AG04450 (cell line): ENCODE results near the gene CRYBB2. TPM values are rescaled to one million over a fixed set of nuclear protein-coding genes. Genes with fewer than 3 reads are reported as not detected.
A peak's percentile ranks its signal among the peaks of the same experiment; 100 is the strongest.
"Not testable (repeated sequence)": the region's sequence is repeated elsewhere in the genome, so short reads cannot be mapped to it uniquely, and the experiment has no call there.

Experiments used
- CTCF ChIA-PET: fragments of 300-600, 350-600 bp; formaldehyde crosslinking; extraction: SDS; loops from one replicate; lab custom pipeline; 2022; ENCODE audit warnings: antibody characterized with exemption, inconsistent platforms; lab: Charles Lee
- POLR2A ChIA-PET: fragments of 350-600 bp; formaldehyde crosslinking; extraction: SDS; loops from one replicate; lab custom pipeline; 2021; ENCODE audit warnings: antibody characterized with exemption, inconsistent platforms; lab: Yijun Ruan, JAX
- DNase-seq: peaks from one replicate; pipeline ENCODE4 v3.0.0-alpha.2; 2011; ENCODE audit warnings: low read depth, low spot score
- H3K27ac ChIP-seq: one replicate; pipeline ENCODE4 v1.5.1; 2012; ENCODE audit warnings: low read depth, low read length, control low read depth
- H3K27me3 ChIP-seq: one replicate; pipeline ENCODE4 v1.6.0; 2012; ENCODE audit warnings: low read length; ENCODE audit not compliant: control insufficient read depth, insufficient read depth
- H3K4me3 ChIP-seq: 2 replicates; pipeline ENCODE4 v1.5.1; 2011; ENCODE audit warnings: mild to moderate bottlenecking, low read depth, low read length, control low read depth
- H3K9me3 ChIP-seq: 2 replicates; pipeline ENCODE4 v1.5.1; 2012; ENCODE audit warnings: low read length; ENCODE audit not compliant: control insufficient read depth, insufficient read depth
- polyA plus RNA-seq: library from polyadenylated mRNA; depleted of rRNA; stranded (reverse); fragments of >200 nt; gene quantifications from 2 replicates; pipeline ENCODE4 v1.2.3, GENCODE V29; 2011
- TF ChIP-seq, protein P1 (sequence below): IDR thresholded peaks from 2 replicates; pipeline ENCODE4 v1.5.1; 2011; ENCODE audit warnings: low read depth, low read length, control low read depth, inconsistent platforms

Gene CRYBB2
- polyA plus RNA-seq, 1 experiment, result 1.7 TPM

DNA sequence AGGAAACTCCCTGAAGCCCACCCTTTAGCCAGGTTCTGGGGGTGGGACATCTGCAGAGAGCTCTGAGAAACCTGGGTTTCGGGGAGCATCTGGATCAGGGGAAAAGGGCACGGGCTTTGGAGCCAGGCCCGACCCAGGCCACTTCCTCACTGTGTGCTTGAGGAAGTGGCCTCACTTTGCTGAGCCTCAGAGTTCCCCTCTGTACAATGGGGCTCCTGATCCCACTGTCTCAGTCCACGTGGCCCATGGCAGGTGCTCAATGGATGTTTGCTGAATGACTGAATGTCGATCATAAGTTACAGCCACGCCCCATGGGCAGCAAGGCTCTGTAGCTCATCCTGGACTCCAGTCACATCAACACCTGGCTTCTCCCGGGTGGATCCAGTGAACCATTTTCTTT is 18.5 kb upstream of the CRYBB2 start:
- ChIA-PET POLR2A (no interaction called here), CTCF (interaction anchor here (2.4 to 2.5 kb wide), 2 partner anchors 11 to 572 kb away, joined by 17 to 27 read pairs; no protein-coding TSS in a partner anchor)
- TF ChIP-seq, protein P1, sequence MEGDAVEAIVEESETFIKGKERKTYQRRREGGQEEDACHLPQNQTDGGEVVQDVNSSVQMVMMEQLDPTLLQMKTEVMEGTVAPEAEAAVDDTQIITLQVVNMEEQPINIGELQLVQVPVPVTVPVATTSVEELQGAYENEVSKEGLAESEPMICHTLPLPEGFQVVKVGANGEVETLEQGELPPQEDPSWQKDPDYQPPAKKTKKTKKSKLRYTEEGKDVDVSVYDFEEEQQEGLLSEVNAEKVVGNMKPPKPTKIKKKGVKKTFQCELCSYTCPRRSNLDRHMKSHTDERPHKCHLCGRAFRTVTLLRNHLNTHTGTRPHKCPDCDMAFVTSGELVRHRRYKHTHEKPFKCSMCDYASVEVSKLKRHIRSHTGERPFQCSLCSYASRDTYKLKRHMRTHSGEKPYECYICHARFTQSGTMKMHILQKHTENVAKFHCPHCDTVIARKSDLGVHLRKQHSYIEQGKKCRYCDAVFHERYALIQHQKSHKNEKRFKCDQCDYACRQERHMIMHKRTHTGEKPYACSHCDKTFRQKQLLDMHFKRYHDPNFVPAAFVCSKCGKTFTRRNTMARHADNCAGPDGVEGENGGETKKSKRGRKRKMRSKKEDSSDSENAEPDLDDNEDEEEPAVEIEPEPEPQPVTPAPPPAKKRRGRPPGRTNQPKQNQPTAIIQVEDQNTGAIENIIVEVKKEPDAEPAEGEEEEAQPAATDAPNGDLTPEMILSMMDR, result no peak
- Histone ChIP-seq H3K9me3 (no peaks in the 10 kb centered on the region), H3K4me3 (no peak overlapping the region), H3K27ac (no peak overlapping the region), H3K27me3 (no peaks in the 10 kb centered on the region)
- DNase-seq, result no peak

- Histone ChIP-seq H3K4me3 (no peak overlapping the region), H3K9me3 (no peaks in the 10 kb centered on the region), H3K27ac (no peak overlapping the region), H3K27me3 (no peaks in the 10 kb centered on the region)
- no peak for DNase-seq
- TF ChIP-seq, protein P1, result no peak
- POLR2A ChIA-PET, result no interaction called here
- CTCF ChIA-PET, result interaction anchor here (0.5 to 2.5 kb wide), 20 partner anchors 10 to 1130 kb away, joined by 3 to 27 read pairs (median 3); no protein-coding TSS in a partner anchor
Measured at GRCh38 chr22:25201557-25202273, 17.7 kb upstream of the CRYBB2 start.

DNA sequence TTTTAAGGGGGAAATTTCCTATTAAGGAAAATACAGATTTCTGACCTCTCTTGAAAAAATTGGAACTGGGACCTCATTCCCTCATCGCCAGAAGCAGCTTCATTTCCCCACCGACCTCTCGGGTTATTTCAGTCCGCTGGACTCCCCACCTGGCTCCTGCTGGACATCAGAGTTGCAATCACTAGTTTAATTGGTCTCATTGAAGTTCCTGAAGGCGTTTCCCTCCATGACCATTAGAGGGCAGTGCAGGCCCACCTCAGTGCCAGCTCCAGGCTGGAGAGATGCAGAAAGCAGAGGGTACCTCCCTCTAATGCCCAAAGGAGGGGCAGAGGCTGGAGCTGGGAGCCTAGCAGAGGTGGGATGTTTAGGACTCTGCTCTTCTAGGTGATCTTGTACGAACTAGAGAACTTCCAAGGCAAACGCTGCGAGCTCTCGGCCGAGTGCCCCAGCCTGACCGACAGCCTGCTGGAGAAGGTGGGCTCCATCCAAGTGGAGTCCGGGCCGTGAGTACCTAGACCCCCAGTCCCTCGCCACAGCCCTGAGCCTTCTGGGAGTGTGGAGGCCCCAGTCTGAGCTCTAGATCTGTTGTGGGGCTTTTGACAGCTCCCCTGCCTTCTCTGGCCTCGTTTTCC is 17.0 kb upstream of the CRYBB2 start:
- H3K27me3 ChIP-seq, result no peaks in the 10 kb centered on the region
- ChIA-PET POLR2A (no interaction called here), CTCF (interaction anchor here (0.5 to 2.5 kb wide), 26 partner anchors 8 to 1129 kb away, joined by 3 to 27 read pairs (median 3); no protein-coding TSS in a partner anchor)
- TF ChIP-seq, protein P1, result peak; percentile 91
- H3K9me3 ChIP-seq, result peaks cover 5% of the 10 kb centered on the region; the same call in 1 of the 2 replicates
- DNase-seq, result peak; percentile 11
- H3K27ac ChIP-seq, result no peak overlapping the region
- no peak overlapping the region for H3K4me3 ChIP-seq

DNA sequence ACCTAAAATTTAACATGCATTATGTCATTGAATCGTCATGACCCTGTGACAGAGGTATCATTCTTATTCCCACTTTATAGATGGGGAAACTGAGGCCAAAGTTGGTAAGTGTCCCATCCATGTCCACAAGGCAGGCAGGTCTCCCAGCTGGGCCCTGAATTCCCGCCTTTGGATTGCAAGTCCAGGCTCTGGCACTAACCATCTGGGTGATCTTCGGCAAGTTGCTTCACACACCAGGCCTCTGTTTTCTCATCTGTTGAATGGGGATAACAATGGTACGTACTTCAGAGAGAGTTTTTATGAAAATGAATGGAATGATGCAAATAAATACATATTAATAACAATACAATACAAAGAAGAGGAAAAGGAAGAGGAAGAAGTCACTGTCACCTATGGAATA is 16.4 kb upstream of the CRYBB2 start:
- DNase-seq, result no peak
- Histone ChIP-seq H3K4me3 (no peak overlapping the region), H3K9me3 (peaks cover 5% of the 10 kb centered on the region; the same call in 1 of the 2 replicates), H3K27ac (no peak overlapping the region), H3K27me3 (no peaks in the 10 kb centered on the region)
- ChIA-PET CTCF (interaction anchor here (0.5 to 2.5 kb wide), 16 partner anchors 9 to 1129 kb away, joined by 3 to 27 read pairs (median 3); no protein-coding TSS in a partner anchor), POLR2A (no interaction called here)
- TF ChIP-seq, protein P1, result no peak

DNA sequence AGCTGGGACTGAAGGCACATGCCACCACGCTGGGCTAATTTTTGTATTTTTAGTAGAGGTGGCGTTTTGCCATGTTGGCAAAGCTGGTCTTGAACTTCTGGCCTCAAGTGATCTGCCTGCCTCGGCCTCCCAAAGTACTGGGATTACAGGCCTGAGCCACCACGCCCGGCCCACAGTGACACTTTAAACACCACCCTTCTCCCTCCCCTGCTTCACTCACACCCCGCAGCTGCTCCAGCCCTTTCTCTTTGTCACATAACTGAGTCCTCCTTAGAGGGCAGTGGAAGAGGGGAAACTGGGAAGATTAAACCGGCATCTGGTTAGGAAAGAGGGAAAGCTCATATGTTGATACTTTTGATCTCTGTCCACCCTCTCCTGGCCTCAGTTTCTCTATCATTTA is 14.9 kb upstream of the CRYBB2 start:
- H3K9me3 ChIP-seq, H3K4me3 ChIP-seq, H3K27ac ChIP-seq, DNase-seq, POLR2A ChIA-PET, H3K27me3 ChIP-seq: not testable (repeated sequence)
- CTCF ChIA-PET, result interaction anchor here (0.8 kb wide), 1 partner anchor 568 kb away, joined by 3 read pairs; no protein-coding TSS in a partner anchor
